TTC549 (cell line): Measurements from ENCODE around the gene TDRD1.

Experiments
- FAIRE-seq: peaks from 2 replicates; lab custom pipeline; 2012; peaks lifted over from hg19 to GRCh38; lab: Jason Lieb, UNC

TDRD1 gene

DNA sequence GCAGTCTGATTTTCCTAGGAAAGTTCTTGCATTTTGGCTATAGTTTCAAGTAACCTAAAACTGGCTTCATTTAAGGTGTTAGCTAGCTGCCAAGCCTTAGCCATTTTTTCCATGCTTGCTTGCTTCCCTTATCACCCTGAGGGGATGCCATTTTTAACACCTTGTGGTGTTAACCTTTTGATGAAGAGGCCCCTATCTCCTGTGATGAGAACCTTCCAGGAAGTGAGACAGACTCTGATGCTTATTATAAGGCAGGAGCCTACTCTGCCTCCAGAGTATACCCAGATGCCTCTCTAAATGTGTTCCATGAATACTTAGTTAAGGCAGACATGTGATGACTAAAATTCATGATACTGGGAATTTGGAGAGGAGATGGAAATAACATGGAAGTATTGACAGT, 55.0 kb downstream of the TDRD1 start:
- no peak for FAIRE-seq

DNA sequence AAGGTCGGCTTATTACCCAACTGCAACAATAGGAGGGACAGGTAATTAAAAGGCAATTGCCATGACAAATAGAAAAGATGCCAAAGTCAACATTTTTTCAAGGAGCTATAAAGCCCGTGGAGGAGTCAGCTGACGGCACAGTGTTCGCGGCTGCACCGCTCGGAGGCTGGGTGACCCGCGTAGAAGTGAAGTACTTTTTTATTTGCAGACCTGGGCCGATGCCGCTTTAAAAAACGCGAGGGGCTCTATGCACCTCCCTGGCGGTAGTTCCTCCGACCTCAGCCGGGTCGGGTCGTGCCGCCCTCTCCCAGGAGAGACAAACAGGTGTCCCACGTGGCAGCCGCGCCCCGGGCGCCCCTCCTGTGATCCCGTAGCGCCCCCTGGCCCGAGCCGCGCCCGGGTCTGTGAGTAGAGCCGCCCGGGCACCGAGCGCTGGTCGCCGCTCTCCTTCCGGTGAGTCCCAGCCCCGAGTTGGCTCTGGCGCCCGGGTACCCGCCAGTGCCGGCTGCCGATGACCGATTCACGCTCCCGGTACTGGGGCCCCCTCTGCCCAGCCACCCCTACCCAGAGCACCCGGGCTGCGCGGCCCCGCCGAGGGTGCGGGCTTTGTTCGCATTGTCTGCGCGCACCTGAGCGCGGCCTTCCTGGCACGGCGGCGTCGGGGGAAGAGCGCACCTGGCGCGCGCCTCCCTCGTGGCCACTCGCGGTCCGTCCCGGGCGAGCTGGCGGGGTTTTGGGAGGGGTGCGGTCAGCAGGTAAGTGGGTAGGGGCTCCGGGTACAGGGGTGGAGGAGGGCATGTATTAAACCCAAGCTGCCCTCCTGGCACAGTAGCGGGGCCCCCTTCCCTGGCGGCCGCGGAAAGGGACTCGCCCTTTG, 60.2 kb downstream of the TDRD1 start, which contains the start of gene VWA2:
Gene VWA2 (plus strand): TSS at position 138 of the 877 bp plus-strand sequence. CDS start 9,460 bp downstream, outside the sequence.
- FAIRE-seq: no peak

DNA sequence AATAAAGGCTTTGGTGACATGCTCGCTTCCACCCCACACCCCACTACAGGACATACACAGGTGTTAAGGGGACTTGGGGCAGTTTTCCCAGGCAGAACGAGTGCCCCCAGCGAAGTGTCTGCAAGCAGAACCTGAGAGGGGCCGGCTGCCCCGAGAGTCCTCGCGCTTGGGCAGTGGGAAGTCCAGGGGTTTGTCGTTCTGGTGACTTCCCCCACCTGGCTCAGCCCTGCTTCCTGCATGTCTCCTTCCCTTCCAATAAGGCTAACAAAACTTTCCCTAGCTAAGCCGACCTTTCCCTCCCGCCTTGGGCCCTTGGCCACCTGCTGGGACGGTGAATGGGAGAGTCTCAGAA, 60.8 kb downstream of the TDRD1 start:
- no peak for FAIRE-seq

DNA sequence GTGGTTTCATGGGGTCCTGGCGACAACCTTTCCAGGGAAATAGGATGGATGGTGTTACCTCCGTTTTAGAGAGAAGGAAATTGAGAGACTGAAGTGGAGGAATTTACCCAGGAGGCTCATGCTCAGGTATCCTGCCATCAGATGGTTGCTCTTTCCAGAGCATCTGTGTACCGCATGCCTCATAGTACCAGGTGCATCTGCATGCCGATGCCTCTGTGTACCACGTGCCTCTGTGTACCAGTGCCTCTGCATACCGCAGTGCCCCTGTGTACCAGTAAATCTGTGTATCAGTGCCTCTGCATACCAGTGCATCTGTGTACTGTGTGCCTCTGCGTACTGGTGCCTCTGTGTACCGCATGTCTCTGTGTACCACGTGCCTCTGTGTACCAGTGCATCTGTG, 63.1 kb downstream of the TDRD1 start:
- FAIRE-seq: no peak

DNA sequence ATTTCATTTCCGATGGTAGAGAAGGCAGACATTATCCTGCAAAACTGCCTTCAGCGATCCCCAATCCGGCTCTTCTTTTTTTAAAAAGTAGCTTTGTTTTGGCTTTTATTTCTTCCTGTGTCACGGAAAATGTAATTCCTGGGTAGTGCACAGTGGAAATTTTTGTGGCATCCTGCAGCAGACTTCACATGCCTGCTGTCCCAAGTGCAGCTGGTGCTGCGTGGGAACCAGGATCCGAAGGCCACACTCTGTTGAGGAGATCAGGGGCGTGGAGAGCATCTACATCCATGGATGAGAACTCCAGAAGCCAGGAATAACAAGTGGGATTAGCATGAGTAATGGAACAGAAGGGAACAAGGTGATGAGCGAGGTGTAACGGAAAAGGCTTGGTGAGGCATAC, 64.5 kb downstream of the TDRD1 start:
- no peak for FAIRE-seq

DNA sequence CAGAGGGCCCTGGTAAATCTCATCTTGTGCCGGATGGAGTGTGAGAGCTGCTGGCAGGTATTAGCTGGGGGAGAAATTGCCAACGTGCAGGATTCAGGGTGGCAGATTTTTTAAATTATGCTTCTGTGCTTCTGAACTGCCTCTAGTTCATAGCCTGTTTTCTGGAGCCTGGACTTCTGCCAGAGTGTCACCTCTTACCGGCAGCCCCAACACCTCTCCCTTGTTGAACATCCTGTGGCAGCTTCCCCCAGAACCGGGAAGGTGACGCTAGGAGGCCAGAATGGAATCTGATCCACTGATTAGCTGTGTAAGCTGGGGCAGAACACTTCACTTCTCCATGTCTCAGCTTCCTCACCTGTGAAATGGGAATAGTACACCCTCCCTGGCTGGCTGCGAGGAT, 65.0 kb downstream of the TDRD1 start:
- FAIRE-seq: no peak

DNA sequence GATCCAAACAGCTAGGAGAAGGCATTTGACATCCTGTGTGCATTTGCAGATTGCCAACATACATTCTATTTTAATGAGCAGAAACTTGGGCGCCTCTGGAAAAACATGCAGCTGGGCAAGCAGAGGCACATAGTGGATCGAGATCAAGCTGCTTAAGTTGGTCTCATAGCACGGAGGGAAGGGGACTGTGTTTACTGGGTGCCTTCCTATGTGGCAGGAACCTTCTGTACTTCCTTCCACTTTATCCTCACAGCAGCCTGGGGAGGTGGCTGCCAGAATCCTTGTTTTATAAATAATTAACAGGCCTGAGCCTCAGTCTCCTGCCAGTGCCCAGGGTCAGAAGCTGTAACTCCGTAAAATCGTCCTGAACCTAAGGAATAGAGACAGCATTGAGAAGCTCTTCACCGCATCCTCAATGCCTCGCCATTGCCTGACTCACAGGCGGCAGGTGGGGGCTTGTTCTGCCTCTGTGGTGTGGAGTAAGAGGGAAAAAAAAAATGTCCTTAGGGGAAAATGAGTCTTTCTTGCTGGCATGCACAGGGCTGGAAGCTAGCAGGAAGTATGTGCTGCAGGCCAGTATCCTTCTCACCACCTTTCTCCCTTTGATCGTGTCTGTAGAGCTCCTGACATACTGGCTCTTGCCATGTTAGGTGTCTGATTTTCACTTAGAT, 66.1 kb downstream of the TDRD1 start:
- FAIRE-seq: no peak

DNA sequence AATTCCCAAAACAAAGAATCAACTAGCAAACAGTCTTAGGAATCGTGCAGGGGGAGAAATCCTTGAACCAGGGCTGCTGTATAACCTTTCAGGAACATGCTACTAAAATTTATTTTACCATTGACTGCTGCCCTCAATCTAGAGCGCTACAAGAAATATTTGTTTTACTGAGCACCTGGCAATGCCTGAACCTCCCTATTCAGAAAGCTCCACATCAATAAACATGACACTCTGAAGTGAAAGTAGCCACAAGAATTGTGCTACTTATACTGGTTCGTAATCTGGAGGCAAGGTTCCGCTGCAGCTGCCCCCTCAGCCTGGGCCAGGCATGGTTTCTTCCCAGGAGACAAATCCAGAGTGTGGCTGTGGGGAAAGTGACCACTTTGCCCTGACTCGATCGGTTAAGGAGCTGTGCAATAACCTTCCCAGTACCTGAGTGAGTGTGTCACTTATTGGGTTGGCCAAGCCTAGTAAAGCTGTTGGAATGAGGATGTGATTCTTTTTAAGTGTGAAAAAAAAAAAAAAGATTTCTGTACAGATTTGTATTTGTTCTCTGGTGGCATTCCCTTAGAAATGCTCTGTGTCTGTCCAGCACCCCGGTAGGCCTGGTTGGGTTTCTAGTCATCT, 67.6 kb downstream of the TDRD1 start:
- no peak for FAIRE-seq

DNA sequence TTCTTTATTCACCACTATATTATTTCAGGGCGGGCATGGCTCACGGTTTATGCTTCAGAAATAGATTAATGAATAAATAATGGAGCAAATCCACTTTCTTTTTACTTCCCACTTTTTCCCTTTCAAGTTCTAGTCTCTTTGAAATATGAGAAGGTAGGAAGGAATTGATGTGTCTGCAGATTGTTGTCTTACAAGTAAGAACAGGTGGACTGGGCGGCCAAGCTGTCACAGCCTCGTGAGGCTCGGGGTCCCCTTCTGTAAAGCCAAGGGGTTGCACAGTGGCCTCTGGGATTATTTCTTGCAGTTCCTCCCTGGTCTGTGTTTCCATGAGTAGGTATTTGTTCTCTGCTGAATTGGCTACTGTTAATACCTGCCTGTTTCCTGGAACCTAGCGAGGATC, 71.1 kb downstream of the TDRD1 start:
- FAIRE-seq: no peak

DNA sequence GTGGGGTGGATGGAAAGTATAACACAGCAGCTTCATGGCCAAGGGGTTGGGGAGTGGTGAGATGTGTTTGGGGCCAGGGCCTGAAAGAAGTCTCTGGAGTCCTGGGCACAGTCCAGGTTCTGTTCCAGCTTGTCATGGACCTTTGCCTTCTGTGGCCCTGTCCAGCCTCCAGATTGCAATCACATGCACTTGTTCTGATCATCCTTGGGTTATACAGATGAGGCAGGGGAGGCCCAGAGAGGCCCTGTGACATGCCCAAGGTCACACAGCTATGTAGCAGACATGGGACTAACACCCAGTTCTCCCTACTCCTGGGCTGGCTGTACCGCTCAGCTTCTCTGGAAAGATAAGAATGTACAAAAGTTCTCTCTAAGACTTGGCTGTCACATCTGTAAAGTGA, 71.6 kb downstream of the TDRD1 start:
- FAIRE-seq: no peak

DNA sequence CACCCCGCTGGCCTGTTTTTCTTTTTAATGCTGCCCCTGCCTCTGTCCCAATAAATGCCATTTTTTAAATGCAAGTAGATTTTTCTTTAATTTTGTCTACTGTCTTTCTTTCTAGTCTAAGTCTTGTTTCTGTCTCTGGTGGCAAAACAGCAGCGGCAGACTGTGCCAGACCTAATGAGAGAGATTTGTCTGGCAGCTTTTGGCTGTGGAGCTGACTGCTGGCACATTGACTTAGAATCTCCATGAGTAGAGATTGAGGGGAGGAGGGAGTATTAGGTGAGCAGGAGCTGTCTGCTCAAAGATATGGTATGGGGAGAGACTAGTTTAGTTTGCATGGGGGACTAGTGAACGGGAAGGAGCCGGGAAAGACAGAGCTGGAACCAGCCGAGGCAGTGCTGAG, 72.9 kb downstream of the TDRD1 start:
- no peak for FAIRE-seq

DNA sequence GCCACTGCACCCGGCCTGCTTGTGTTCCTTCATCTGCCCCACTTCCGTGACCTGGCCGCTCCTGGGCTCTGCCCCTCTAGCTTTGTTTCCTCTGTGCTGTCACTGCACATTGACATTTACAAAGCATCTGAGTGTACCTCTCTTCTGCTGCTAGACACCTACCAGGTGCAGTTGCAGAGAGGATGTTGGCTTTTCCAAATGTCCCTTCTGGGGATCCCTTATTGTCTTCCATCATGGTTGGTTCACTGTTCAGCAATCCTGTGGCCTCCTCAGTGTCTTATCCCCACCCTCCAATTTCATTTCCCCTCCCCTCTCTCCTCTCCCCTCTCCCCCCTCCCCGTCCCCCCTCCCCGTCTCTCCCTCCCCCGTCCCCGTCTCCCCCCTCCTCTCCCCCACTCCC, 73.7 kb downstream of the TDRD1 start:
- FAIRE-seq: no peak

DNA sequence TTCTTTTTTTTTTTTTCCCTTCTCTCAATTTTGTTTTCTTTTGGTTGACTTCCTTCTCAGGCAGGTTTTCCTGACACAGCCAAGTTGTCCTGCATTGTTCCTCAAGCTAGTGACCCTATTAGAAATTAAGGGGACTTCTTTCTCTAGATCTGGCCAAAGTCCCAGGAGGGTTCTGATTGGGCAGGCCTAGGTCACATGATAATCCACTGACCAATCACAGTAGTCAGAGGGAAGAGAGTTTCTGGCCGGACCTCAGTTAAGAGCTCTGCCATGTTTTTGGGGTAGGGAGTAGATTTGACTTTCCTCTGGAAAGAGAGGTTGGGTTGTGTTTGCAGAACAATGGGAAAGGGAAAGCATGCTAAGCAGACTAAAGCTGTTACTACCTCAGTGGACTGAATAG, 76.1 kb downstream of the TDRD1 start:
- no peak for FAIRE-seq

DNA sequence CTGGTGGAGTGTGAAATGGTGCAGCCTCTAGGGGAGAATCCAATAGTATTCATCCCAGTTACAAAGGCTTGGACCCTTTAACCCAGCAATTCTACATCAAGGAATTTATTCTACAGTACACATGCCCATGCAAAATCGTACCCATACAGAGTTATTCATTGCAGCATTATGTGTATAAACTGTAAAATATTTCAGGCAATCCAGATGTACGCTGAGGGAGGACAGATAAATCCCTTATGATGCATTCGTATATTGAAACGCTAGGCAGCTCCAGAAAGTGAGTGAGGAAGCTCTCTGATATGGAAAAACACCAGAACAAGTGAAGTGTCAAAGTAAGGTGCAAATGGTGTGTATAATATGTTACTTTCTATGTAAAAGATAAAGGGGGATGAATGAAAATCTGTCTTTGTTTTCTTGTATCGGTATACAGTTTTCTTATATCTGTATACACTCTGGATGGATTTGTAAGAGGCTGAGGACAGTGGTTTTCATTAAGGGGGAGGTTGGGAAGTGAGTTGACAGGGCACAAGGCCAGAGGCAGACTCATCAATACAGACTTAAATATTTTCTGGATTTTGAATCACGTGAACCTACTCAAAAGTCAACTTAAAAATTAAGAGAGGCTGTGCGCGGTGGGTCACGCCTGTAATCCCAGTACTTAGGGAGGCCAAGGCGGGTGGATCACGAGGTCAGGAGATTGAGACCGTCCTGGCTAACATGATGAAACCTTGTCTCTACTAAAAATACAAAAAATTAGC, 77.0 kb downstream of the TDRD1 start:
- FAIRE-seq: no peak

DNA sequence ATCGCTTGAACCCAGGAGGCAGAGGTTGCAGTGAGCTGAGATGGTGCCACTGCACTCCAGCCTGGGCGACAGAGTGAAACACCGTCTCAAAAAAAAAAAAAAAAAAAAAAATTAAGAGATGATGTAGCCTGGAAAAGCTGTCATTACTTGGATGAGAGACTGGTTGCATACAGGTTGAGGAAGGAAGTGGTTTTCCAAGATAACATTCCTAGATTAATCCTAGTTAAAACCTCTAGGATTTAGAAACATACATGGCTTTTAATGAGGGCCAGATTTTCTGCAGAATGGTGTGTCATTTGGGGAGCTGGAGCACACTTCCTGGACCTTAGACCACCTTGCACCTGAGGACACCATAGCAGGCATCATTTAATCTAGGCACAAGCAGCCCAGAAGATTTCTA, 77.7 kb downstream of the TDRD1 start:
- no peak for FAIRE-seq

DNA sequence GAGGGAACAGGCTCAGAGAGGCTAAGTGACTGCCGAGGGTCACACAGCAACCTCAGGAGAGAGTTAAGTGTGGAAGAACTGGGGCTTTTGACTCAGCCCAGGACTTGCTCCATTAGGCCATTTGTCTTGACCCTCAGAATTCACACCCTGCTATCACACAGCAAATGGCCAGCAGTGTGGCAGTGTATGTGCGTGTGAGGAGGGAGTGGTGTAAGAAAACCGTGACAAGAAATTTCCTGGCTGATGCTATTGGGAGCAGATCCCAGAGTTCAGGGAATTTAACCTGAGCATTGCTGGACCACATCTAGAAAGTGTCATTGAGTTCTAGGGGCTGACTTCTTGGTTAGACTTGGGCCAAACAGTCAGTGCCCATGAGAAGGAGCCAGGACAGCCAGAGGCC, 78.3 kb downstream of the TDRD1 start:
- no peak for FAIRE-seq

DNA sequence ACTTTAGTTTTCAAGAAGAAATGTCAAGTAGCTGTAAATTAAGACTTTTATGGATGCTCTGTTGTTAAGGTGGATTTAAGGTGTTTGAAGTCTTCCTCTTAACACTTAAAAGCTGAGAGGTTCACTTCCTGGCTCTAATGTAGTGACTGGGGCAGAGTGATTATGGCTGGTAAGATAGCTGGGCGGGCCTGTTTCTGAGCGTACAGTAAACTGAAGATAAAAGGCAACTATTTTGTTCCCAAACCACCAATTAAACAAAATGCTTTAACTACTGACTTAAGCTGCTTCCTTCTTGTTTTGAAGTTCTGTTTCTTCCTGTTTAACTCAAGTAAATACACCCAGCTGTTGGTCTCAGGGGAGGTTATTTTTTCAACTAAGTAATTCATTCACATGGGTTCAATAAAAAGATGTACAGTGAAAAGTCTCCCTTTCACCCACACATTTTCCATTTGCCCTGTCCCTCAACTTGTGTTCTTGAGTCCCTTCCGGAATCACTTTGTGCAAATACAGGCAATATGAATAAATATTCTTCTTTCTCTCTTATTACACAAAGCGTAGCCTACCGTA, 79.2 kb downstream of the TDRD1 start:
- no peak for FAIRE-seq

DNA sequence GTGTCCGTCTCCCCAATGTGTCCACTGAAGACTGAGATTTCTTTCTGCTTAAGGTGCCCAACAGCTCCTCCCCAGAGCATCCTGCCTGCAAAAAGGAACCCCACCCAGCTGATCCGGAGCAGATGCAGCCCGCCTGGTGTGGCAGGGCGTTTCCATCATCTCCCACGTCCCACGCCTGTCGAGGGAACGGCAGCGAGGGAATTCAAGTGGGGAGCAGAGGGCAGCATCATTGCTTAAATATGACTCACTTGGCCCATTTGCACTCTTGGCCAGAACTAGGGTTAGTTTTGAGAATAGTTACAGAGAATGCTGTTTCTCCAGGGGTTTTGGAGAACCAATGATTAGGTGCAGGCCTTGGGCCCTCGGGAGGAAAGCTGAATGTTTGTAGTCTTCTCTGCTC, 80.7 kb downstream of the TDRD1 start:
- FAIRE-seq: no peak

DNA sequence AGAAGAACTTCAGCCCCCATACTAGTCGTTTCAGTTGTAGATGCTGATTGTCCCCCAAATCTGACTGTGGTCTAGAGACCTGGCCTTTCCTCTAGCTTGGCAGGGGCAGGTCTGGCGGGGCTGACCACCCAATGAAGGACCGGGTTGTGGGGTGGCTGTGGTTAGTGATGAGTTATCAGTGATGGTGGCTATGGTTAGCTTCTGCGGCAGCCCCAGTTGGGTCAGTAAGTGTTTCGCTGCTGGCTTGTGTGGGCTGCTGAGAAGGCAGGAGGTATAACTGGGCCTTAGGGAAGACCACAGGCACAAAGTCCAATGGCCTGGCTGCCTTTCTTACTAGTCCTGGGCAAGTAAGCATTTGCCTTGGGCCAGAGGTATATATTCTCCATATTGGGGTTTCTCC, 81.2 kb downstream of the TDRD1 start:
- FAIRE-seq: no peak

DNA sequence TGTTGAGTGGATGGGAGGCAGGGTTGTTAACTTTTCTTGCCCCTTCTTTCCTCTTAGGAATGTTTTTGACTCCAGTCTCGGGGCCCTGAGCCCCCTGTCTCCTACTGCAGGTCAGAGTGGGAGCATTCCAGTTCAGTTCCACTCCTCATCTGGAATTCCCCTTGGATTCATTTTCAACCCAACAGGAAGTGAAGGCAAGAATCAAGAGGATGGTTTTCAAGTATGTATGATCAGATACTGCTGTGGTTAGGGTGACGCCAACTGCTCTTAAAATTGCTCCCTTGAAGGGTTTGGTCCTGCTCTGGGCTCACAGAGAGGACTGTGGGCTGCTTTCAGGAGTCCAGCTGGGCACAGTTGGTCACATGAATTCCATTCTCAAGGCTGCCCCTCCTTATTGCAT, 81.9 kb downstream of the TDRD1 start:
- no peak for FAIRE-seq

DNA sequence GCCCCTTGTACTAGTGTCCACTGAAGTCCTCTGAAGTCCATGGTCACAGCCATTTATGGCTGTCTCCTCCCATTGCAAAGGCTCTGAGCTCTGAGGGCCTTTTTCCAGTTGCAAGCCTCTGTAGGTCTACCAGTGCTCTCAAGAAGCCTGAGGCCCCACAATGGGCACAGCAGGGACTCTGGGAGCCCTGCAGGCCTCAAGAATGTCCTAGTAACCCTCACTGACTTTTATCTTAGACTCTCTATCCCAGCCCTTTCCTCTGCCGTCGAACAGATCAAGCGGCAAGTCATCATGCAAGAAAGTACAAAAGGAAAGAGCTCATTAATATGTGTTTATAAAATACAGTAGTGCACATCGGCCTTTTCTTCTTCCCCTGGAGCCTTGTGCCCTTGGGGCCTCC, 83.3 kb downstream of the TDRD1 start:
- no peak for FAIRE-seq

DNA sequence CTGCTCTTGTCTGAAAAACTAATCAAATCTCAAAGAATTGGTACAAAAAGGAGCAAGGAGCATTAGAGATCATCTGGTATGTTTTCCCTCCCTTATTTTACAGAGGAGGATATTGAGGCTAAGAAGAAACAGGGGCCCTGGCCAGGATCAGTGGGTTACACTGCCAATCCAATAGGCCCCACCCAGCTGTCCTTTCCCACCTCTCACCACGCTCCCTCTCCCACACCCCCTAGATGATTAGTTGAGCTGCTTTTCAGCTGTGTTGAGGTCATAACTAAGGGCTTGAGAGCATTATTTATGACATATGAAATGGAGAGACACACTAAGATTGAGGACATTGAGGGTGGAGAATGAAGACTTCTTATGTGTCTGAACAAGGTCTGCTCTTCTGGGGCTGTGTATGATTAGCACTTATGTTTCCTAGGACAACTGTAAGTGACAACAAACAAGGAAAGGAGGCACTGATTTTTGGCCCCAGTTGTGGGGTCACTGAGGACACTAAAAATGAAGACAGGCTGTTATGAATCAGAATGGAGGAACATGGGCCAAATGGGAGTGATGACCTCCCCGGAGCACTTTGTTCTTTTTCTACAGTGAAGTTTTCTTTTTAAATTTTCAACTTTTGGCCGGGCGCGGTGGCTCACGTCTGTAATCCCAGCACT, 86.4 kb downstream of the TDRD1 start:
- FAIRE-seq: no peak
